Effector memory CD4-positive, alpha-beta T cell (primary cell): Measurements from ENCODE around the gene MAGI3.

ENCODE experiments used
- DNase-seq, 3 donors: peaks; one replicate each; pipeline ENCODE4 v3.0.0-alpha.2; 2020
- H3K27ac ChIP-seq: 2 replicates; pipeline ENCODE4 v1.7.0; 2013; ENCODE audit warnings: mild to moderate bottlenecking, low read length, moderate library complexity; ENCODE audit not compliant: insufficient read depth, poor library complexity, severe bottlenecking
- H3K27me3 ChIP-seq: replicated peaks from 2 replicates; pipeline ENCODE4 v1.7.0; 2013; ENCODE audit warnings: mild to moderate bottlenecking, low read length; ENCODE audit not compliant: insufficient read depth, control insufficient read depth, poor library complexity, severe bottlenecking
- H3K36me3 ChIP-seq: 2 replicates; pipeline ENCODE4 v1.7.0; 2013; ENCODE audit warnings: mild to moderate bottlenecking, low read length, moderate library complexity; ENCODE audit not compliant: control insufficient read depth, insufficient read depth
- H3K4me1 ChIP-seq: 2 replicates; pipeline ENCODE4 v1.7.0; 2013; ENCODE audit warnings: low read length, mild to moderate bottlenecking; ENCODE audit not compliant: control insufficient read depth, insufficient read depth, poor library complexity, severe bottlenecking
- H3K4me3 ChIP-seq: 2 replicates; pipeline ENCODE4 v1.7.0; 2013; ENCODE audit warnings: low read length, low read depth, mild to moderate bottlenecking; ENCODE audit not compliant: insufficient read depth, poor library complexity, severe bottlenecking
- H3K9me3 ChIP-seq: 2 replicates; pipeline ENCODE4 v1.7.0; 2013; ENCODE audit warnings: mild to moderate bottlenecking, low read length, moderate library complexity; ENCODE audit not compliant: control insufficient read depth

Gene MAGI3

GRCh38 chr1:113438505-113439276 is 48.4 kb downstream of the MAGI3 start:
- DNase-seq, result no peak
- Histone ChIP-seq H3K9me3 (no peaks in the 10 kb centered on the region), H3K4me3 (no peak overlapping the region), H3K4me1 (no peaks in the 10 kb centered on the region), H3K27me3 (no peaks in the 10 kb centered on the region), H3K36me3 (no peaks in the 10 kb centered on the region), H3K27ac (no peak overlapping the region)

- Histone ChIP-seq H3K4me3 (no peak overlapping the region), H3K36me3 (no peaks in the 10 kb centered on the region), H3K27me3 (no peaks in the 10 kb centered on the region), H3K4me1 (no peaks in the 10 kb centered on the region), H3K27ac (no peak overlapping the region), H3K9me3 (no peaks in the 10 kb centered on the region)
- DNase-seq, result no peak
Measured at GRCh38 chr1:113439277-113439670, 49.0 kb downstream of the MAGI3 start.

- H3K27ac ChIP-seq, result no peak overlapping the region
- H3K9me3 ChIP-seq, result no peaks in the 10 kb centered on the region
- DNase-seq, result no peak
- H3K4me3 ChIP-seq, result no peak overlapping the region
- H3K27me3 ChIP-seq, result no peaks in the 10 kb centered on the region
- no peaks in the 10 kb centered on the region for H3K4me1 ChIP-seq
- H3K36me3 ChIP-seq, result no peaks in the 10 kb centered on the region
Measured at GRCh38 chr1:113442131-113442530, 51.8 kb downstream of the MAGI3 start.

GRCh38 chr1:113444857-113445256 is 54.5 kb downstream of the MAGI3 start:
- Histone ChIP-seq H3K36me3 (no peaks in the 10 kb centered on the region), H3K27me3 (no peaks in the 10 kb centered on the region), H3K9me3 (no peaks in the 10 kb centered on the region), H3K4me3 (no peak overlapping the region), H3K4me1 (no peaks in the 10 kb centered on the region), H3K27ac (no peak overlapping the region)
- DNase-seq, result no peak

- no peak overlapping the region for H3K27ac ChIP-seq
- no peaks in the 10 kb centered on the region for H3K27me3 ChIP-seq
- no peaks in the 10 kb centered on the region for H3K9me3 ChIP-seq
- no peaks in the 10 kb centered on the region for H3K4me1 ChIP-seq
- no peak for DNase-seq
- no peaks in the 10 kb centered on the region for H3K36me3 ChIP-seq
- H3K4me3 ChIP-seq, result no peak overlapping the region
Measured at GRCh38 chr1:113451710-113452109, 61.4 kb downstream of the MAGI3 start.

- H3K9me3 ChIP-seq, result no peaks in the 10 kb centered on the region
- H3K4me3 ChIP-seq, result no peak overlapping the region
- DNase-seq, result no peak
- H3K36me3 ChIP-seq, result no peaks in the 10 kb centered on the region
- no peaks in the 10 kb centered on the region for H3K4me1 ChIP-seq
- no peaks in the 10 kb centered on the region for H3K27me3 ChIP-seq
- no peak overlapping the region for H3K27ac ChIP-seq
Measured at GRCh38 chr1:113452921-113453770, 62.8 kb downstream of the MAGI3 start.

- no peaks in the 10 kb centered on the region for H3K4me1 ChIP-seq
- no peaks in the 10 kb centered on the region for H3K9me3 ChIP-seq
- no peak for DNase-seq
- no peak overlapping the region for H3K4me3 ChIP-seq
- no peaks in the 10 kb centered on the region for H3K36me3 ChIP-seq
- no peak overlapping the region for H3K27ac ChIP-seq
- no peaks in the 10 kb centered on the region for H3K27me3 ChIP-seq
Measured at GRCh38 chr1:113453771-113454083, 63.4 kb downstream of the MAGI3 start.

GRCh38 chr1:113455374-113455773 is 65.1 kb downstream of the MAGI3 start:
- no peaks in the 10 kb centered on the region for H3K27me3 ChIP-seq
- H3K36me3 ChIP-seq, result no peaks in the 10 kb centered on the region
- no peak overlapping the region for H3K27ac ChIP-seq
- no peak overlapping the region for H3K4me3 ChIP-seq
- H3K4me1 ChIP-seq, result no peaks in the 10 kb centered on the region
- H3K9me3 ChIP-seq, result no peaks in the 10 kb centered on the region
- DNase-seq, result no peak

GRCh38 chr1:113456967-113457366 is 66.7 kb downstream of the MAGI3 start:
- H3K27me3 ChIP-seq, result no peaks in the 10 kb centered on the region
- H3K4me1 ChIP-seq, result no peaks in the 10 kb centered on the region
- no peak for DNase-seq
- no peak overlapping the region for H3K27ac ChIP-seq
- no peaks in the 10 kb centered on the region for H3K36me3 ChIP-seq
- no peaks in the 10 kb centered on the region for H3K9me3 ChIP-seq
- H3K4me3 ChIP-seq, result no peak overlapping the region

GRCh38 chr1:113459279-113459678 is 69.0 kb downstream of the MAGI3 start:
- DNase-seq, result no peak
- H3K27me3 ChIP-seq, result no peaks in the 10 kb centered on the region
- no peaks in the 10 kb centered on the region for H3K36me3 ChIP-seq
- no peak overlapping the region for H3K4me3 ChIP-seq
- H3K9me3 ChIP-seq, result no peaks in the 10 kb centered on the region
- no peaks in the 10 kb centered on the region for H3K4me1 ChIP-seq
- H3K27ac ChIP-seq, result no peak overlapping the region
